Measurements from ENCODE around the gene PEX3. TPM values are rescaled to one million over a fixed set of nuclear protein-coding genes. Genes with fewer than 3 reads are reported as not detected.
A peak's percentile ranks its signal among the peaks of the same experiment; 100 is the strongest.

Gene PEX3
- total and polyA plus RNA-seq, 4 donors = 7.4 to 31.0 (median 12.5) TPM

DNA sequence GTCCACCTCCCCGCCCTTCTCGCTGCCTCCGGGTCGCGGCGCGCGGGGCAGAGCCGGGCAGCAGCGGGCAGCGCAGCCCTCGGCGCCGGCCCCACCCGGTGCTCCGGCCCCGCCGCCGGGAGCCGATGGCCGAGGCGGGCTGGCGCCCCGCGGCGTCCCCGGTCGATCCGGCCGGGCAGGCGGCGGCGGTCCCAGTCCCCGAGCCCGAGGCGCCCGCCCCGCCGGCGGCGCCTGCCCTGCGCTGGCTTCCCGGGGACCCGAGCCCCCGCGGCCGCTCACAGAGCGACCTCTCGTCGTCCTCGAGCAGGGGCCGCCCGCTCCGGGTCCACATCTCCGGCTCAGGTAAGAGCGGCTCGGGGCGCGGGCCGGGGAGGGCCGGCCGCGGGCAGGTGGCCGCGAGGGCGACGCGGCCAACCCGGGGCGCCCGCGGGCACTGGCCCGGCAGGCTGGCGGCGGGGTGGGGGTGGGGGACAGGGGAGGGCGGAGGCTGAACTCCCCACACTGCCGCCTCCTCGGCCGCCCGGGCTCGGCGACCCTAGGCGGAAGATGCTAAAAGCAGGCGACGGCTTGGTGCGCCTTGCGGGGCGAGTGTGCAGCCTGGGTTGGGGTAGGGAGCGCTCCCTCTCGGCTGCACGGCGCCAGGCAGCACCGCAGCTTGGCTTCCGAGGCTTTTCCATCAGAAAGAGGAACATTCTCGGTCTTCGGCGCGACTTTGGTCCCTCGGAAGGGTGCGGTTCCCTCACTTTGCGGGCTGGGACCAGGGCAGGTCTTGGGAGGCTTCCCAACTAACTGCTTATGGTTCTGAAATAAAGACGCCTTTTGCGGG lies 86.5 kb downstream of the PEX3 start:
- Histone ChIP-seq H3K9ac (ENCODE audit: insufficient read depth in 1 of 2, low read length in 2 of 2) (peak overlapping the region in 1 of 2 donors; percentile 69), H3K27ac (ENCODE audit: low read depth in 1 of 2, low read length in 1 of 2) (peak overlapping the region; percentile 58 to 59), H3K36me3 (ENCODE audit: control insufficient read depth in 4 of 4, insufficient read depth in 4 of 4, low read length in 4 of 4) (no peaks in the 10 kb centered on the region), H3K4me3 (peak overlapping the region; percentile 67), H3K27me3 (ENCODE audit: control insufficient read depth in 3 of 3, insufficient read depth in 3 of 3, low read length in 2 of 3) (no peaks in the 10 kb centered on the region), H3K9me3 (ENCODE audit: control insufficient read depth in 4 of 4, insufficient read depth in 3 of 4, low read length in 3 of 4) (no peaks in the 10 kb centered on the region), H3K4me1 (ENCODE audit: control insufficient read depth in 5 of 5, insufficient read depth in 5 of 5, low read length in 5 of 5) (peaks cover 0 to 10% (median 3%) of the 10 kb centered on the region in 5 donors)
- ATAC-seq (ENCODE audit: insufficient read depth, low FRiP score) (peak; percentile 68), DNase-seq (peak; percentile 67 to 72 (median 69))
- TF ChIP-seq, protein P1, sequence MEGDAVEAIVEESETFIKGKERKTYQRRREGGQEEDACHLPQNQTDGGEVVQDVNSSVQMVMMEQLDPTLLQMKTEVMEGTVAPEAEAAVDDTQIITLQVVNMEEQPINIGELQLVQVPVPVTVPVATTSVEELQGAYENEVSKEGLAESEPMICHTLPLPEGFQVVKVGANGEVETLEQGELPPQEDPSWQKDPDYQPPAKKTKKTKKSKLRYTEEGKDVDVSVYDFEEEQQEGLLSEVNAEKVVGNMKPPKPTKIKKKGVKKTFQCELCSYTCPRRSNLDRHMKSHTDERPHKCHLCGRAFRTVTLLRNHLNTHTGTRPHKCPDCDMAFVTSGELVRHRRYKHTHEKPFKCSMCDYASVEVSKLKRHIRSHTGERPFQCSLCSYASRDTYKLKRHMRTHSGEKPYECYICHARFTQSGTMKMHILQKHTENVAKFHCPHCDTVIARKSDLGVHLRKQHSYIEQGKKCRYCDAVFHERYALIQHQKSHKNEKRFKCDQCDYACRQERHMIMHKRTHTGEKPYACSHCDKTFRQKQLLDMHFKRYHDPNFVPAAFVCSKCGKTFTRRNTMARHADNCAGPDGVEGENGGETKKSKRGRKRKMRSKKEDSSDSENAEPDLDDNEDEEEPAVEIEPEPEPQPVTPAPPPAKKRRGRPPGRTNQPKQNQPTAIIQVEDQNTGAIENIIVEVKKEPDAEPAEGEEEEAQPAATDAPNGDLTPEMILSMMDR (IDR thresholded peaks at IDR 0.05; ENCODE audit: control extremely low read depth, extremely low read depth) = peak; percentile 15
- 0 to 1% methylated on average over 84 to 103 of the region's 103 CpGs for WGBS, 2 donors

DNA sequence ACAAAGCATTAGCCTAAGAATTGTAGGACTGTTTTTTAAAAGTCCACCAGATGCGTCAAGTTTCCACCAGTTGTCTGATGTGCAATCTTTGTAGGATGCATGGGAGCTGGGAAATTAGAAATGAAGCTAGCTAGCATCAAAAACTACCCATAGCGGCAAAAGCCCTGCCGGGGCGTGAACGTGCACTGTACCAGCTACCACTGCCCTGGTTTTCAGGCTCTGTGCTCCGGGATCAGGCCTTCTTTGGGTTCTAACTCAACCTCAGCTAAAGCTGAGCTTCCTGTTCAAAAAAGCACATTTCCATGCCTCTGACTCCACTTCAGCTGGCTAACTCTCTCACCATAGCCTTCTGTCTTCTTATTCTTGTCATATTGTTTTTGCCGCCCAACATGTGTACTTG lies 87.8 kb downstream of the PEX3 start:
- H3K27me3 ChIP-seq (ENCODE audit: control insufficient read depth in 3 of 3, insufficient read depth in 3 of 3, low read length in 2 of 3) = no peaks in the 10 kb centered on the region
- no peak for ATAC-seq (ENCODE audit: insufficient read depth, low FRiP score)
- H3K9me3 ChIP-seq (ENCODE audit: control insufficient read depth in 4 of 4, insufficient read depth in 3 of 4, low read length in 3 of 4) = no peaks in the 10 kb centered on the region
- DNase-seq = no peak
- TF ChIP-seq, protein P1 (IDR thresholded peaks at IDR 0.05; ENCODE audit: control extremely low read depth, extremely low read depth) = no peak
- no peak overlapping the region for H3K27ac ChIP-seq (ENCODE audit: low read depth in 1 of 2, low read length in 1 of 2)
- peaks cover 0 to 10% (median 3%) of the 10 kb centered on the region in 5 donors for H3K4me1 ChIP-seq (ENCODE audit: control insufficient read depth in 5 of 5, insufficient read depth in 5 of 5, low read length in 5 of 5)
- no peak overlapping the region for H3K4me3 ChIP-seq
- WGBS, 2 donors = 93 to 96% methylated on average over 7 of the region's 7 CpGs
- H3K9ac ChIP-seq (ENCODE audit: insufficient read depth in 1 of 2, low read length in 2 of 2) = no peak overlapping the region
- H3K36me3 ChIP-seq (ENCODE audit: control insufficient read depth in 4 of 4, insufficient read depth in 4 of 4, low read length in 4 of 4) = no peaks in the 10 kb centered on the region

DNA sequence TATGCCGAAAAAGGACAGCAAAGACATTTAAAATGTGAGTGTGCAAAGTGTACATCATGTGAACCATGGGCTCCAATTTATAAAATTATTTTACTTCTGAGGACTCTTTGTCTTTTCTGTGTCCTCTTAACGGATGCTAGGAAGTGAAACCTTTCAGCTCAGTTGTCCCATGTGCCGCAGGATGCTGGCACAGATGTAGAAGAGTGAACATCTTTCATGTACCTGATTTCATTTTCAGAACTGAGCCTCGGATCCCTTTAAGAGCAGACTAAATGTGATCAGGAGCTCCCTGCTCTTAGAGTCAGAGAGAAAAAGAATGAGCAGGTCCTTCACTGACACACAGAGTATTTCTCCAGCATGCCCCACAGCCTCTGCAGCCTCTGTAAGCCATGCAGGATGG lies 88.5 kb downstream of the PEX3 start:
- Histone ChIP-seq H3K36me3 (ENCODE audit: control insufficient read depth in 4 of 4, insufficient read depth in 4 of 4, low read length in 4 of 4) (no peaks in the 10 kb centered on the region), H3K9me3 (ENCODE audit: control insufficient read depth in 4 of 4, insufficient read depth in 3 of 4, low read length in 3 of 4) (no peaks in the 10 kb centered on the region), H3K4me3 (no peak overlapping the region), H3K27me3 (ENCODE audit: control insufficient read depth in 3 of 3, insufficient read depth in 3 of 3, low read length in 2 of 3) (no peaks in the 10 kb centered on the region), H3K9ac (ENCODE audit: insufficient read depth in 1 of 2, low read length in 2 of 2) (no peak overlapping the region), H3K27ac (ENCODE audit: low read depth in 1 of 2, low read length in 1 of 2) (no peak overlapping the region), H3K4me1 (ENCODE audit: control insufficient read depth in 5 of 5, insufficient read depth in 5 of 5, low read length in 5 of 5) (peaks cover 0 to 10% (median 3%) of the 10 kb centered on the region in 5 donors)
- DNase-seq (no peak), ATAC-seq (ENCODE audit: insufficient read depth, low FRiP score) (no peak)
- TF ChIP-seq, protein P1 (IDR thresholded peaks at IDR 0.05; ENCODE audit: control extremely low read depth, extremely low read depth) = no peak
- 90 to 93% methylated on average over 4 of the region's 4 CpGs for WGBS, 2 donors

Data from lung (tissue), 12 donors.